Spleen (tissue), 7 donors: ENCODE measurements around the gene SLC25A28.

Source experiments
- POLR2A ChIP-seq, 3 donors: fragments of 450-650 bp; IDR thresholded peaks; one replicate each; pipeline ENCODE4 v1.5.1; 2017; ENCODE audit warnings: antibody characterized with exemption in 3 of 3, mild to moderate bottlenecking in 1 of 3
- TF ChIP-seq, protein P1 (sequence below), 11 experiments: fragments of 200-600 bp in 7 of 11; fragments of 450-650 bp in 4 of 11; sonication (generic) in 4 of 11; IDR thresholded peaks in 8 of 11; conservative IDR thresholded peaks in 3 of 11; 1 replicate in 7 of 11; 2 replicates in 4 of 11; pipeline versions ENCODE4 v1.4.0 to v1.8.0; 2016 to 2021; ENCODE audit warnings: antibody characterized with exemption in 11 of 11, inconsistent platforms in 4 of 11, mild to moderate bottlenecking in 1 of 11
- donor health status: DM: no; HTN: no; CAD: no; lungs with moderate emphysema.
- donor health status: DM: no; HTN: no; CAD: no.
- donor health status: DM: no; HTN: no; CAD: no.

DNA sequence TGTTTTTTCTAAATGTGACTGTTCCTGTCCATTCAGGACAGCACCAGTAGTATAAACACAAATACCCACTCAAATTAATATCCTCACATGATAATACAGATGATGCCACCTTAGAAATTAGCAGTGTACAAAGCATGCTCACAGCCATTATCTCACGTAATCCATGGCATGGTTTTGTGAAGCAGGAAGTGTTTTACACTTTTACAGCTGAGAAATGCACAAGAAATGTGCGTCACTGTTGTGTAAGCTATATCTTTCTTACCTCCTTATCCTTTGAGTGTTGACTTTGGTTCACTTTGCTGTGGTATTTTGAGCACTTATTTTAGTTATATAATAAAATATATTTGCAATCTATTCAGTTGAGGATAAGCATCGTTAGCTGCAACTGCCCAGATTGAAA is 55.9 kb downstream of the SLC25A28 start:
- TF ChIP-seq, protein P1, sequence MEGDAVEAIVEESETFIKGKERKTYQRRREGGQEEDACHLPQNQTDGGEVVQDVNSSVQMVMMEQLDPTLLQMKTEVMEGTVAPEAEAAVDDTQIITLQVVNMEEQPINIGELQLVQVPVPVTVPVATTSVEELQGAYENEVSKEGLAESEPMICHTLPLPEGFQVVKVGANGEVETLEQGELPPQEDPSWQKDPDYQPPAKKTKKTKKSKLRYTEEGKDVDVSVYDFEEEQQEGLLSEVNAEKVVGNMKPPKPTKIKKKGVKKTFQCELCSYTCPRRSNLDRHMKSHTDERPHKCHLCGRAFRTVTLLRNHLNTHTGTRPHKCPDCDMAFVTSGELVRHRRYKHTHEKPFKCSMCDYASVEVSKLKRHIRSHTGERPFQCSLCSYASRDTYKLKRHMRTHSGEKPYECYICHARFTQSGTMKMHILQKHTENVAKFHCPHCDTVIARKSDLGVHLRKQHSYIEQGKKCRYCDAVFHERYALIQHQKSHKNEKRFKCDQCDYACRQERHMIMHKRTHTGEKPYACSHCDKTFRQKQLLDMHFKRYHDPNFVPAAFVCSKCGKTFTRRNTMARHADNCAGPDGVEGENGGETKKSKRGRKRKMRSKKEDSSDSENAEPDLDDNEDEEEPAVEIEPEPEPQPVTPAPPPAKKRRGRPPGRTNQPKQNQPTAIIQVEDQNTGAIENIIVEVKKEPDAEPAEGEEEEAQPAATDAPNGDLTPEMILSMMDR (IDR thresholded peaks at IDR 0.05 in 8 of 11, conservative IDR thresholded peaks at IDR 0.05 in 3 of 11): no peak
- TF ChIP-seq POLR2A (IDR thresholded peaks at IDR 0.05): no peak
